ENCODE measurements around the gene MAST3. TPM values are rescaled to one million over a fixed set of nuclear protein-coding genes. Genes with fewer than 3 reads are reported as not detected.
"Not testable (repeated sequence)": the region's sequence is repeated elsewhere in the genome, so short reads cannot be mapped to it uniquely, and the experiment has no call there.

The MAST3 gene
- total RNA-seq, 1 donor from 2014 or later, result 4.5 TPM

- DNase-seq (ENCODE audit: low spot score in 2 of 2), result no peak
- no peak for FAIRE-seq
Observed at GRCh38 chr19:18085702-18086457, 11.7 kb upstream of the MAST3 start.

GRCh38 chr19:18086590-18087138 lies 10.9 kb upstream of the MAST3 start, which contains the start of gene IL12RB1:
Gene IL12RB1 (minus strand): TSS chr19:18086934. CDS start chr19:18086823, 111 bp downstream.
- DNase-seq (ENCODE audit: low spot score in 2 of 2) (no peak), FAIRE-seq (no peak)

- not testable (repeated sequence) for DNase-seq (ENCODE audit: low spot score in 2 of 2); FAIRE-seq
Observed at GRCh38 chr19:18089096-18089541, 8.5 kb upstream of the MAST3 start.

GRCh38 chr19:18089726-18090125 lies 7.9 kb upstream of the MAST3 start:
- peak in 1 of 2 donors; percentile 61 for DNase-seq (ENCODE audit: low spot score in 2 of 2)
- no peak for FAIRE-seq

- no peak for FAIRE-seq
Observed at GRCh38 chr19:18090545-18091216, 6.9 kb upstream of the MAST3 start.

GRCh38 chr19:18091217-18091608 lies 6.4 kb upstream of the MAST3 start:
- DNase-seq (ENCODE audit: low spot score in 2 of 2) (no peak), FAIRE-seq (no peak)

More at GRCh38 chr19:18090545-18091216, 6.9 kb upstream of the MAST3 start:
- DNase-seq (ENCODE audit: low spot score in 2 of 2), result no peak

- FAIRE-seq, result no peak
- no peak for DNase-seq (ENCODE audit: low spot score in 2 of 2)
Observed at GRCh38 chr19:18093439-18094161, 4.0 kb upstream of the MAST3 start.

GRCh38 chr19:18096258-18096657 lies 1.3 kb upstream of the MAST3 start:
- DNase-seq (ENCODE audit: low spot score in 2 of 2) (no peak), FAIRE-seq (no peak)

- DNase-seq (ENCODE audit: low spot score in 2 of 2), result peak in 1 of 2 donors; percentile 25
- no peak for FAIRE-seq
Observed at GRCh38 chr19:18097993-18098890, 664 bp downstream of the MAST3 start.

GRCh38 chr19:18098891-18099622 lies 1.5 kb downstream of the MAST3 start:
- FAIRE-seq (no peak), DNase-seq (ENCODE audit: low spot score in 2 of 2) (peak in 1 of 2 donors; percentile 43)

GRCh38 chr19:18099623-18099995 lies 2.0 kb downstream of the MAST3 start:
- FAIRE-seq, result no peak

GRCh38 chr19:18100710-18101109 lies 3.1 kb downstream of the MAST3 start:
- FAIRE-seq (no peak), DNase-seq (ENCODE audit: low spot score in 2 of 2) (peak in 1 of 2 donors; percentile 50)

More at GRCh38 chr19:18099623-18099995, 2.0 kb downstream of the MAST3 start:
- peak in 1 of 2 donors; percentile 14 for DNase-seq (ENCODE audit: low spot score in 2 of 2)

- no peak for DNase-seq (ENCODE audit: low spot score in 2 of 2)
- FAIRE-seq, result no peak
Observed at GRCh38 chr19:18101268-18101667, 3.7 kb downstream of the MAST3 start.

GRCh38 chr19:18102916-18103542 lies 5.5 kb downstream of the MAST3 start:
- no peak for DNase-seq (ENCODE audit: low spot score in 2 of 2)
- no peak for FAIRE-seq

- FAIRE-seq (no peak), DNase-seq (ENCODE audit: low spot score in 2 of 2) (no peak)
Observed at GRCh38 chr19:18104793-18105131, 7.2 kb downstream of the MAST3 start.

GRCh38 chr19:18105259-18105658 lies 7.7 kb downstream of the MAST3 start:
- DNase-seq (ENCODE audit: low spot score in 2 of 2); FAIRE-seq: not testable (repeated sequence)

GRCh38 chr19:18107235-18107634 lies 9.7 kb downstream of the MAST3 start:
- FAIRE-seq (no peak), DNase-seq (ENCODE audit: low spot score in 2 of 2) (no peak)

GRCh38 chr19:18108897-18109296 lies 11.3 kb downstream of the MAST3 start:
- DNase-seq (ENCODE audit: low spot score in 2 of 2) (no peak), FAIRE-seq (no peak)

- DNase-seq (ENCODE audit: low spot score in 2 of 2), result no peak
- no peak for FAIRE-seq
Observed at GRCh38 chr19:18109341-18109732, 11.8 kb downstream of the MAST3 start.
